GM21737 (cell line): ENCODE measurements around the gene PSMC3IP.
"Not testable (repeated sequence)": the region's sequence is repeated elsewhere in the genome, so short reads cannot be mapped to it uniquely, and the experiment has no call there.

Source experiments
- ATAC-seq: cut with Tn5 transposase; IDR thresholded peaks from one replicate; pipeline ENCODE4 v1.9.1; 2021; ENCODE audit warnings: mild to moderate bottlenecking, moderate library complexity; ENCODE audit not compliant: unreplicated experiment

The PSMC3IP gene

DNA sequence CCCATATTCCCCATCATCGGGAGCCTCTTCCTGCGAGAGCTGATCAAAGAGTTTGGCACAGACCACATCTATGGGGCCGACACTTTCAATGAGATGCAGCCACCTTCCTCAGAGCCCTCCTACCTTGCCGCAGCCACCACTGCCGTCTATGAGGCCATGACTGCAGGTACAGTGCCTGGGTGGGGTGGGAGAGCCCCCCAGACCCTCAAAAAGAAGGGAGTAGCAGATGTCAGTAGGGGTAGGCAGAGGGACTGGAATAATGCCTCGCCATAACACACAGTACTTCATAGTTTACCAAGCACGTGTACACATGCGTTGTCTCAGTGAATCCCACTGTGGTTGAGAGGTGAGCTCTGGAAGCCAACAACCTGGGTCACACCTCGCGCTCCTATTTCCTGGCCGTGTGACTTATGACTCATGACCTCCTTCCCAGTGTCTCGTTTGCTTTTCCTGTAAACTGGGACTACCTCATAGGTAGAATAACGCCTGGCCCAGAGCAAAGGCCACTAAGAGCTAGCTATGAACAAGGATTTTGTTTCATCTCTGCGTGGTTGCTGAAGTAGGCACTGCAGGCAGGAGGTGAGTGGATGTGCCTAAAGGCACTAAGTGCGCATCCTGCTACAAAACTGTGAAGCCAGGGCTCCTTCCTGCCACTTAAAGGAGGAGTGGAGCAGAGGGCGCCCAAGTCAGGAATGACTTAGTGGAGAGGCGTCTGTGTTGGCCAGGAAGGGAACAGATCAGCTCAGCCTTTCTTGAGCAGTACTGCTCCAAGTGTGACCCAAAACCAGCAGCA lies 36.3 kb downstream of the PSMC3IP start:
- ATAC-seq, result no peak

GRCh38 chr17:42540558-42540957 lies 37.0 kb downstream of the PSMC3IP start:
- ATAC-seq, result not testable (repeated sequence)

GRCh38 chr17:42538482-42538881 lies 39.0 kb downstream of the PSMC3IP start:
- ATAC-seq, result no peak

- ATAC-seq, result no peak
Measured at GRCh38 chr17:42537826-42538451, 39.6 kb downstream of the PSMC3IP start.

- no peak for ATAC-seq
Measured at GRCh38 chr17:42537156-42537805, 40.2 kb downstream of the PSMC3IP start.

DNA sequence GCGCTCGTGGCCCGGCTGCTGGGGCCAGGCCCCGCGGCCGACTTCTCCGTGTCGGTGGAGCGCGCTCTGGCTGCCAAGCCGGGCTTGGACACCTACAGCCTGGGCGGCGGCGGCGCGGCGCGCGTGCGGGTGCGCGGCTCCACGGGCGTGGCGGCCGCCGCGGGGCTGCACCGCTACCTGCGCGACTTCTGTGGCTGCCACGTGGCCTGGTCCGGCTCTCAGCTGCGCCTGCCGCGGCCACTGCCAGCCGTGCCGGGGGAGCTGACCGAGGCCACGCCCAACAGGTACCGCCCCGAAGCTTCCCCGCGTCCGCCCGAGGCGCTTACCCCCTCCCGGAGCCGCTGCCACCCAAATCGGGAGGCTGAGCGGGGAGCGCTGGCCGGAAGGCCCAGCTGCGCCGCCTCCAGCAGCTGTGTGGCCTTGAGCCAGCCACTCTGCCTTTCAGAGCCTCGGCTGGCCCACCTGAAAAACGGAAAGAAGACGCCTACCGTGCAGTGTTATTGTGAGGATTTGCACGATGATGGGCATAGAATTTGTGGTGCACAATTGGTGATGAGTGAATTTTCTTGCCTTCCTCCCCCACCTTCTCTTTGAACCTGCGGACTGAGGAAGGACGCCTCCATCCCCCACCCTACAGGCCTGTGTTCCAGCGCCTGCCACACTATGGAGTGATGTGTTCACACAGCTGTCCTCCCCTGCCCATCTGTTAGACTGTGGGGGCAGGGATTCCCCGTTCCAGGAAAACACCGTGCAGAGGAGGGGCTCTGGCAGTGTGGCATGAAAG lies 41.0 kb downstream of the PSMC3IP start:
- peak; percentile 57 for ATAC-seq

DNA sequence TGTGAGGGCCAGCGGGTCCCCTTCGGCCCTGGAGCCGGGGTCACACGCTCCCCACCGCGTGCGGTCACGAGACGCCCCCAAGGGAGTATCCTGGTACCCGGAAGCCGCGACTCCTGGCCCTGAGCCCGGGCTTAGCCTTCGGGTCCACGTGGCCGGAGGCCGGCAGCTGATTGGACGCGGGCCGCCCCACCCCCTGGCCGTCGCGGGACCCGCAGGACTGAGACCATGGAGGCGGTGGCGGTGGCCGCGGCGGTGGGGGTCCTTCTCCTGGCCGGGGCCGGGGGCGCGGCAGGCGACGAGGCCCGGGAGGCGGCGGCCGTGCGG lies 41.5 kb downstream of the PSMC3IP start, which contains the start of gene NAGLU:
TSS of gene NAGLU (plus strand) at position 194 of the 324 bp plus-strand sequence. CDS start at position 226, 32 bp downstream.
- ATAC-seq, result peak; percentile 80

GRCh38 chr17:42535155-42536047 lies 42.1 kb downstream of the PSMC3IP start:
- ATAC-seq, result no peak

GRCh38 chr17:42531455-42532354 lies 45.8 kb downstream of the PSMC3IP start:
- no peak for ATAC-seq

DNA sequence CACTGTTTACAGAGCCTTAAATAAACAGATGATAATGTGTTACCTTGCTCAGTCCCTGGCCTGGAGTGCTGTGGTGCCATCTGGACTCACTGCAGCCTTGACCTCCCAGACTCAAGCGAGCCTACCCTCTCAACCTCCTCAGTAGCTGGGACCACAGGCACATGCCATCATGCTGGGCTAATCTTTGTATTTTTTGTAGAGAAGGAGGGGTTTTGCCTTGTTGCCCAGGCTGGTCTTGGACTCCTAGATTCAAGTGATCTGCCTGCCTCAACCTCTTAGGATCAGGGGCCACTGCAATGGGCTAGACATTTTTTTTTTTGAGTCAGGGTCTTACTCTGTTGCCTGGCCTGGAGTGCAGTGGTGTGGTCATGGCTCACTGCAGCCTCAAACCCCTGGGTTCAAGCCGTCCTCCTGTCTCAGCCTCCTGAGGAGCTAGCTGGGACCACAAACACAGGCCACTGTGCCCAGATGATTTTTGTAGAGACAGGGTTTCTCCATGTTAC lies 46.5 kb downstream of the PSMC3IP start:
- no peak for ATAC-seq

DNA sequence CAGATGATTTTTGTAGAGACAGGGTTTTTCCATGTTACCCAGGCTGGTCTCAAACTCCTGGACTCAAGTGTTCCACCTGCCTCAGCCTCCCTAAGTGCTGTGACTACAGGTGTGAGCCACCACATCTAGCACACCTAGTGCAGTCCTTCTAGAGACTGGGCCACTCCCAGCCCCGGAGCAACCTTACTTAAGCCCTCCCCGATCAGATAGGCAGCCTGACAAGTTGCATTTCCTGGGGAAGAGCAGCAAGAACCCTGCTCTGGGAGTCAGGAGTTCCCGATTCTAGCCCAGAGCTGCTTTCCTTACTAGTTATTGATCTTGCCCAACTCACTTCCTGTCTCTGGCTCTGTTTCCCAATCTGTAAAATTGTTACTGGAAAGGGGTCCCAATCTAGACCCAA lies 48.5 kb downstream of the PSMC3IP start:
- ATAC-seq, result no peak

DNA sequence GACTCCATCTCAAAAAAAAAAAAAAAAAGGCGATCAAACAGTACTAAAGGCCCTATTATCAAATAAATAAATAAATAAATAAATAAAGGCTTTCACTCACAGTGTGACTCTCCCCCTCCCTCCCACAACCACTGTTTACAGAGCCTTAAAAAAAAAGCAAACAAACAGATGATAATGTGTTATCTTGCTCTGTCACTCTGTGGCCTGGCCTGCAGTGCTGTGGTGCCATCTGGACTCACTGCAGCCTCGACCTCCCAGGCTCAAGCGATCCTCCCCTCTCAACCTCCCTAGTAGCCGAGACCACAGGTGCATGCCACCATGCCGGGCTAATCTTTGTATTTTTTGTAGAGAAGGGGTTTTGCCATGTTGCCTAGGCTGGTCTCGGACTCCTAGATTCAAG lies 49.6 kb downstream of the PSMC3IP start:
- no peak for ATAC-seq

DNA sequence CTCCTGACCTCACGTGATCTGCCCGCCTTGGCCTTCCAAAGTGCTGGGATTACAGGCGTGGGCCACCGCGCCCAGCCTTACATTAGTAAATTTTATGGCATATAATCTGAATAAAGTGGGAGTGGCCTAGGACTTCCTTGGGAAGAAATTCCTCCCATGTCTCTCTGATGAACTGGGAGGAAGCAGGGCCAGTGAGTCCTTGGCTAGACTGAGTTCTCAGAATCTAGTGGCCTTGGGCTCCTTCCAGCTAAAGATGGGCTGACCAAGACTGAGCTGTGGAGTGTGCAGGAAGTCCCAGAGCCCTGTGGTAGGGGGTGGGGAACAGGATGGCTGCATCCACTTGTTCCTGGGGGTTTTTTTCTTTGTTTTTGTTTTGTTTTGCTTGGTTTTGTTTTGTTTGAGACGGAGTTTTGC lies 51.5 kb downstream of the PSMC3IP start:
- ATAC-seq, result no peak

DNA sequence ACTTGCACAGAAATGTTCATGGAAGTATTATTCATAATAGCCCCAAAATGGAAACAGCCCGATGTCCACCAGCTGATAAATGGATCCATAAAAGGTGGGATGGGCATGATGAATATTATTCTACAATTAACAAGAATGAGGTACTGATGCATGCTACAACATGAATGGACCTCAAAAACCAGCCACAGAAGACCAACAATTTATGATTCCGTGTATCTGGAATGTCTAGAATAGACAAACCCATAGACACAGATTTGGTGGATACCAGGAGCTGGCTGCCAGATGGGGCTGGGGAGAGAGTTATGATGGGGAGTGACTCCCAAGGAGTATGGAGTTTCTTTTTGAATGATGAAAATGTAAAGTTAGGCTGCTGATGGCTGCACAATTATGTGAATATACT lies 52.3 kb downstream of the PSMC3IP start:
- no peak for ATAC-seq

DNA sequence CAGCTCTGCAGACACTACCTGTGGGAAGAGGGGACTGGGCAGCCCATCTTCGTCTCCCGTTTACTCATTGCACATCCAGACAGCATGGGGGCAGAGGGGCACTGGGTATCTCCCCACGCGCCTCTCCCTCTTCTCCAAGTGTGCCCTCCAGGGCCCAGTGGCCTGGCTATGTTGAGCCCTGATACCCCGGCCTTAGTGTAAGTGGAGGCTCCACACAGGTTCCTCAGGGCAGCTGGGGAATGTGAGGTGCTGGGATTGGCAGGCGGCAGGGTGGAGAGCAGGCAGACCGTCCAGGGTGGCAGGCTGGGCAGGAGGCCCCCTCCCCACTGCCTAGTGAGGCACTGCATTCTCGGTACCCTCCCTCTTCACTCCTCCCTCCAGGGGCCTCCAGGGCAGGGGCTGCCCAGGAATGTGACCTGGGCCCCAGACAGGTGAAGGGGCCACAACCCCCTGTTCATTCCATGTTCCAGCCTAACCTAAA lies 54.7 kb downstream of the PSMC3IP start:
- ATAC-seq, result no peak
